ENCODE data around the gene PRRC1.
"Not testable (repeated sequence)": the region's sequence is repeated elsewhere in the genome, so short reads cannot be mapped to it uniquely, and the experiment has no call there.

The PRRC1 gene

GRCh38 chr5:127567026-127567768 lies 49.8 kb downstream of the PRRC1 start:
- DNase-seq, result peak; percentile 22 to 74 (median 72)
- H3K9me3 ChIP-seq (ENCODE audit: control extremely low read depth in 1 of 5, control insufficient read depth in 4 of 5, insufficient read depth in 2 of 5, low read depth in 1 of 5, low read length in 4 of 5), result no peaks in the 10 kb centered on the region
- H3K4me3 ChIP-seq (ENCODE audit: control insufficient read depth in 1 of 7, extremely low read depth in 1 of 7, insufficient read depth in 4 of 7, low read depth in 2 of 7, low read length in 6 of 7), result peak overlapping the region in 3 of 7 experiments; percentile 42 to 50 (median 42)
- WGBS (ENCODE audit: insufficient coverage), result 0% methylated on average over 1 of the region's 7 CpGs
- CTCF ChIA-PET, result interaction anchor here (0.7 to 1.3 kb wide), 3 partner anchors 9 to 160 kb away, joined by 3 to 5 read pairs (median 3); no protein-coding TSS in a partner anchor
- H3K27ac ChIP-seq (ENCODE audit: insufficient read depth in 1 of 2, low read depth in 1 of 2, low read length in 2 of 2, poor library complexity in 1 of 2, severe bottlenecking in 2 of 2), result peak overlapping the region in 1 of 2 experiments; percentile 46
- H3K4me1 ChIP-seq (ENCODE audit: control extremely low read depth in 1 of 4, control insufficient read depth in 4 of 4, insufficient read depth in 4 of 4, low read length in 3 of 4), result peaks cover 28 to 74% (median 44%) of the 10 kb centered on the region in 4 experiments
- H3K36me3 ChIP-seq (ENCODE audit: control insufficient read depth in 4 of 4, insufficient read depth in 4 of 4, low read length in 3 of 4), result no peaks in the 10 kb centered on the region
- no peaks in the 10 kb centered on the region for H3K27me3 ChIP-seq (replicated peaks in 2 of 5; ENCODE audit: control insufficient read depth in 4 of 5, insufficient read depth in 5 of 5, low read length in 4 of 5)
- POLR2A ChIA-PET, result no interaction called here

- ChIA-PET CTCF (interaction anchor here (0.7 kb wide), 1 partner anchor 159 kb away, joined by 3 read pairs; no protein-coding TSS in a partner anchor), POLR2A (no interaction called here)
- Histone ChIP-seq H3K27ac (ENCODE audit: insufficient read depth in 1 of 2, low read depth in 1 of 2, low read length in 2 of 2, poor library complexity in 1 of 2, severe bottlenecking in 2 of 2) (no peak overlapping the region), H3K9me3 (ENCODE audit: control extremely low read depth in 1 of 5, control insufficient read depth in 4 of 5, insufficient read depth in 2 of 5, low read depth in 1 of 5, low read length in 4 of 5) (peaks cover 0 to under 1% (median 0%) of the 10 kb centered on the region in 5 experiments), H3K4me3 (ENCODE audit: control insufficient read depth in 1 of 7, extremely low read depth in 1 of 7, insufficient read depth in 4 of 7, low read depth in 2 of 7, low read length in 6 of 7) (peak overlapping the region in 3 of 7 experiments; percentile 20 to 42 (median 42)), H3K27me3 (replicated peaks in 2 of 5; ENCODE audit: control insufficient read depth in 4 of 5, insufficient read depth in 5 of 5, low read length in 4 of 5) (no peaks in the 10 kb centered on the region), H3K4me1 (ENCODE audit: control extremely low read depth in 1 of 4, control insufficient read depth in 4 of 4, insufficient read depth in 4 of 4, low read length in 3 of 4) (peaks cover 31 to 72% (median 44%) of the 10 kb centered on the region in 4 experiments), H3K36me3 (ENCODE audit: control insufficient read depth in 4 of 4, insufficient read depth in 4 of 4, low read length in 3 of 4) (no peaks in the 10 kb centered on the region)
- DNase-seq, result peak in 2 of 3 donors; percentile 20 to 38
- 67% methylated on average over 1 of the region's 3 CpGs for WGBS (ENCODE audit: insufficient coverage)
Measured at GRCh38 chr5:127568166-127568565, 50.7 kb downstream of the PRRC1 start.

GRCh38 chr5:127569471-127569870 lies 52.0 kb downstream of the PRRC1 start:
- H3K27ac ChIP-seq (ENCODE audit: insufficient read depth in 1 of 2, low read depth in 1 of 2, low read length in 2 of 2, poor library complexity in 1 of 2, severe bottlenecking in 2 of 2); H3K9me3 ChIP-seq (ENCODE audit: control extremely low read depth in 1 of 5, control insufficient read depth in 4 of 5, insufficient read depth in 2 of 5, low read depth in 1 of 5, low read length in 4 of 5); H3K36me3 ChIP-seq (ENCODE audit: control insufficient read depth in 4 of 4, insufficient read depth in 4 of 4, low read length in 3 of 4); H3K27me3 ChIP-seq (replicated peaks in 2 of 5; ENCODE audit: control insufficient read depth in 4 of 5, insufficient read depth in 5 of 5, low read length in 4 of 5); DNase-seq; POLR2A ChIA-PET: not testable (repeated sequence)
- 68% methylated on average over 15 of the region's 40 CpGs for WGBS (ENCODE audit: insufficient coverage)
- peak overlapping the region in 3 of 7 experiments; percentile 31 to 49 (median 43) for H3K4me3 ChIP-seq (ENCODE audit: control insufficient read depth in 1 of 7, extremely low read depth in 1 of 7, insufficient read depth in 4 of 7, low read depth in 2 of 7, low read length in 6 of 7)
- peaks cover 31 to 64% (median 41%) of the 10 kb centered on the region in 4 experiments for H3K4me1 ChIP-seq (ENCODE audit: control extremely low read depth in 1 of 4, control insufficient read depth in 4 of 4, insufficient read depth in 4 of 4, low read length in 3 of 4)
- CTCF ChIA-PET, result interaction anchor here (1.0 to 1.5 kb wide), 4 partner anchors 34 to 632 kb away, joined by 3 to 6 read pairs (median 3); no protein-coding TSS in a partner anchor

- CTCF ChIA-PET, result interaction anchor here (0.8 to 1.9 kb wide), 5 partner anchors 9 to 191 kb away, joined by 3 to 6 read pairs (median 4); no protein-coding TSS in a partner anchor
- POLR2A ChIA-PET, result no interaction called here
- Histone ChIP-seq H3K27ac (ENCODE audit: insufficient read depth in 1 of 2, low read depth in 1 of 2, low read length in 2 of 2, poor library complexity in 1 of 2, severe bottlenecking in 2 of 2) (no peak overlapping the region), H3K27me3 (replicated peaks in 2 of 5; ENCODE audit: control insufficient read depth in 4 of 5, insufficient read depth in 5 of 5, low read length in 4 of 5) (no peaks in the 10 kb centered on the region), H3K4me3 (ENCODE audit: control insufficient read depth in 1 of 7, extremely low read depth in 1 of 7, insufficient read depth in 4 of 7, low read depth in 2 of 7, low read length in 6 of 7) (no peak overlapping the region), H3K9me3 (ENCODE audit: control extremely low read depth in 1 of 5, control insufficient read depth in 4 of 5, insufficient read depth in 2 of 5, low read depth in 1 of 5, low read length in 4 of 5) (peaks cover 0 to 14% (median 4%) of the 10 kb centered on the region in 5 experiments), H3K36me3 (ENCODE audit: control insufficient read depth in 4 of 4, insufficient read depth in 4 of 4, low read length in 3 of 4) (no peaks in the 10 kb centered on the region), H3K4me1 (ENCODE audit: control extremely low read depth in 1 of 4, control insufficient read depth in 4 of 4, insufficient read depth in 4 of 4, low read length in 3 of 4) (peaks cover 18 to 43% (median 26%) of the 10 kb centered on the region in 4 experiments)
- WGBS (ENCODE audit: insufficient coverage), result 79% methylated on average over 2 of the region's 3 CpGs
- DNase-seq, result no peak
Measured at GRCh38 chr5:127571314-127572131, 54.1 kb downstream of the PRRC1 start.

GRCh38 chr5:127572930-127573329 lies 55.5 kb downstream of the PRRC1 start:
- CTCF ChIA-PET, result interaction anchor here (0.9 to 1.9 kb wide), 3 partner anchors 19 to 295 kb away, joined by 3 to 4 read pairs (median 3); no protein-coding TSS in a partner anchor

GRCh38 chr5:127574852-127575679 lies 57.6 kb downstream of the PRRC1 start:
- peaks cover 2 to 23% (median 10%) of the 10 kb centered on the region in 4 experiments for H3K4me1 ChIP-seq (ENCODE audit: control extremely low read depth in 1 of 4, control insufficient read depth in 4 of 4, insufficient read depth in 4 of 4, low read length in 3 of 4)
- 100% methylated on average over 1 of the region's 5 CpGs for WGBS (ENCODE audit: insufficient coverage)
- H3K9me3 ChIP-seq (ENCODE audit: control extremely low read depth in 1 of 5, control insufficient read depth in 4 of 5, insufficient read depth in 2 of 5, low read depth in 1 of 5, low read length in 4 of 5), result peaks cover 0 to 14% (median 4%) of the 10 kb centered on the region in 5 experiments
- peak in 1 of 3 donors; percentile 37 for DNase-seq
- ChIA-PET POLR2A (no interaction called here), CTCF (interaction anchor here (0.7 to 1.9 kb wide), 6 partner anchors 8 to 183 kb away, joined by 3 to 5 read pairs (median 4); no protein-coding TSS in a partner anchor)
- H3K27ac ChIP-seq (ENCODE audit: insufficient read depth in 1 of 2, low read depth in 1 of 2, low read length in 2 of 2, poor library complexity in 1 of 2, severe bottlenecking in 2 of 2), result no peak overlapping the region
- H3K36me3 ChIP-seq (ENCODE audit: control insufficient read depth in 4 of 4, insufficient read depth in 4 of 4, low read length in 3 of 4), result no peaks in the 10 kb centered on the region
- H3K4me3 ChIP-seq (ENCODE audit: control insufficient read depth in 1 of 7, extremely low read depth in 1 of 7, insufficient read depth in 4 of 7, low read depth in 2 of 7, low read length in 6 of 7), result no peak overlapping the region
- no peaks in the 10 kb centered on the region for H3K27me3 ChIP-seq (replicated peaks in 2 of 5; ENCODE audit: control insufficient read depth in 4 of 5, insufficient read depth in 5 of 5, low read length in 4 of 5)

More at GRCh38 chr5:127572930-127573329, 55.5 kb downstream of the PRRC1 start:
- peak in 2 of 3 donors; percentile 23 to 44 for DNase-seq
- no peak overlapping the region for H3K4me3 ChIP-seq (ENCODE audit: control insufficient read depth in 1 of 7, extremely low read depth in 1 of 7, insufficient read depth in 4 of 7, low read depth in 2 of 7, low read length in 6 of 7)
- H3K36me3 ChIP-seq (ENCODE audit: control insufficient read depth in 4 of 4, insufficient read depth in 4 of 4, low read length in 3 of 4), result no peaks in the 10 kb centered on the region
- WGBS (ENCODE audit: insufficient coverage), result no CpG with 5 or more reads among the region's 2 CpGs
- POLR2A ChIA-PET, result interaction anchor here (0.7 kb wide), 1 partner anchor 451 kb away, joined by 3 read pairs; no protein-coding TSS in a partner anchor
- H3K27ac ChIP-seq (ENCODE audit: insufficient read depth in 1 of 2, low read depth in 1 of 2, low read length in 2 of 2, poor library complexity in 1 of 2, severe bottlenecking in 2 of 2), result no peak overlapping the region
- H3K27me3 ChIP-seq (replicated peaks in 2 of 5; ENCODE audit: control insufficient read depth in 4 of 5, insufficient read depth in 5 of 5, low read length in 4 of 5), result no peaks in the 10 kb centered on the region
- H3K4me1 ChIP-seq (ENCODE audit: control extremely low read depth in 1 of 4, control insufficient read depth in 4 of 4, insufficient read depth in 4 of 4, low read length in 3 of 4), result peaks cover 6 to 32% (median 13%) of the 10 kb centered on the region in 4 experiments
- peaks cover 0 to 14% (median 4%) of the 10 kb centered on the region in 5 experiments for H3K9me3 ChIP-seq (ENCODE audit: control extremely low read depth in 1 of 5, control insufficient read depth in 4 of 5, insufficient read depth in 2 of 5, low read depth in 1 of 5, low read length in 4 of 5)

Data from common myeloid progenitor, CD34-positive (primary cell).